ENCODE data around the gene PTCH2. TPM values are rescaled to one million over a fixed set of nuclear protein-coding genes. Genes with fewer than 3 reads are reported as not detected.

PTCH2 gene
- total and polyA plus RNA-seq, 2 donors (not counting 1 experiment from before 2014, with no cell fraction given): 1.3 to 1.7 TPM

DNA sequence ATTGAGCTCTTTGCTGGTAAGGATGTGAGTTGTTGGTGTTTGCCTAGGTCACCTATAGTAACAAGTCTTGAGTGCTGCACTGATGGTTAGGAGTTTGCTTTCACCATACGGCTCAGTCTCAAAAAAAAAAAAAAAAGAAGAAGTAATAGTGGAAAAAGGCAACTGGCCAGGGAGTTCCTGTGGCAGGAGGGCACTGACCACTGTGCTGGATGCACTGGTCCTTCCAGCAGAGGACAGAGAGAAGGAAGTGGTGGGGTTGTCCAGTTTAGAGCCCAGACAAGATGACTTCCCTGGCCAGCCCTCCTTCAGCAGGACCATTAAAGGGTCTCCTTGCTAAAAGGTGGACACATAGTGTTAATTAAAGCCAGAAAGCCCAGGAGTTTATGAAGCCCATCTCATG, 11.9 kb upstream of the PTCH2 start:
- H3K4me2 ChIP-seq (replicated peaks; ENCODE audit: low read depth, low read length, poor library complexity, severe bottlenecking): no peak overlapping the region
- intact Hi-C loops (cut with micrococcal nuclease): no loop called here
- no peak overlapping the region for H3K27ac ChIP-seq (ENCODE audit: low read length in 2 of 2)
- peaks cover 6 to 7% of the 10 kb centered on the region in 2 donors for H3K4me1 ChIP-seq (ENCODE audit: control insufficient read depth in 2 of 2, insufficient read depth in 2 of 2, low read length in 2 of 2)
- 86% methylated on average over 1 of the region's 1 CpG for WGBS (ENCODE audit: insufficient coverage)
- H3K9ac ChIP-seq (ENCODE audit: low read length): no peak overlapping the region
- no peak for DNase-seq
- peaks cover 8% of the 10 kb centered on the region for H3K4me1 Mint-ChIP-seq
- ChIA-PET POLR2A (no interaction called here), CTCF (no interaction called here)
- H3K27me3 Mint-ChIP-seq: no peaks in the 10 kb centered on the region
- H3K9me3 ChIP-seq (ENCODE audit: control extremely low read depth in 1 of 3, control insufficient read depth in 2 of 3, insufficient read depth in 1 of 3, low read length in 2 of 3): no peaks in the 10 kb centered on the region
- no peak for ATAC-seq (ENCODE audit: low read depth)
- no peak overlapping the region for H3K27ac Mint-ChIP-seq
- H3K9me3 Mint-ChIP-seq (ENCODE audit: insufficient read depth): no peaks in the 10 kb centered on the region
- TF ChIP-seq EZH2 (IDR thresholded peaks at IDR 0.05; ENCODE audit: borderline replicate concordance, insufficient read depth, low read depth, low read length, poor library complexity, severe bottlenecking) (no peak), CTCF (IDR thresholded peaks at IDR 0.05) (no peak)
- no peak overlapping the region for H2AFZ ChIP-seq (ENCODE audit: insufficient read depth, low read depth, low read length, poor library complexity, severe bottlenecking)
- H3K79me2 ChIP-seq (ENCODE audit: control insufficient read depth, insufficient read depth, low read length): no peaks in the 10 kb centered on the region
- no peak overlapping the region for H3K4me3 Mint-ChIP-seq
- no peaks in the 10 kb centered on the region for H4K20me1 ChIP-seq (ENCODE audit: control insufficient read depth, insufficient read depth, low read length, poor library complexity, severe bottlenecking)
- H3K36me3 ChIP-seq (replicated peaks in 1 of 2; ENCODE audit: control extremely low read depth in 1 of 2, control insufficient read depth in 1 of 2, extremely low read depth in 1 of 2, insufficient read depth in 2 of 2, low read length in 1 of 2): peaks cover 0 to 8% of the 10 kb centered on the region in 2 experiments
- H3K27me3 ChIP-seq (replicated peaks in 1 of 4; ENCODE audit: control extremely low read depth in 1 of 4, control insufficient read depth in 3 of 4, insufficient read depth in 4 of 4, low read length in 3 of 4): no peaks in the 10 kb centered on the region
- H3K4me3 ChIP-seq (ENCODE audit: control extremely low read depth in 1 of 5, extremely low read depth in 1 of 5, insufficient read depth in 1 of 5, low read depth in 2 of 5, low read length in 4 of 5): no peak overlapping the region

- no peak overlapping the region for H3K4me3 Mint-ChIP-seq
- ATAC-seq (ENCODE audit: low read depth) (no peak), DNase-seq (no peak)
- 100% methylated on average over 2 of the region's 6 CpGs for WGBS (ENCODE audit: insufficient coverage)
- no peak overlapping the region for H3K27ac Mint-ChIP-seq
- Histone ChIP-seq H3K79me2 (ENCODE audit: control insufficient read depth, insufficient read depth, low read length) (no peaks in the 10 kb centered on the region), H3K36me3 (replicated peaks in 1 of 2; ENCODE audit: control extremely low read depth in 1 of 2, control insufficient read depth in 1 of 2, extremely low read depth in 1 of 2, insufficient read depth in 2 of 2, low read length in 1 of 2) (peaks cover 0 to 12% of the 10 kb centered on the region in 2 experiments), H3K4me3 (ENCODE audit: control extremely low read depth in 1 of 5, extremely low read depth in 1 of 5, insufficient read depth in 1 of 5, low read depth in 2 of 5, low read length in 4 of 5) (no peak overlapping the region), H4K20me1 (ENCODE audit: control insufficient read depth, insufficient read depth, low read length, poor library complexity, severe bottlenecking) (no peaks in the 10 kb centered on the region), H2AFZ (ENCODE audit: insufficient read depth, low read depth, low read length, poor library complexity, severe bottlenecking) (no peak overlapping the region), H3K9ac (ENCODE audit: low read length) (no peak overlapping the region), H3K4me1 (ENCODE audit: control insufficient read depth in 2 of 2, insufficient read depth in 2 of 2, low read length in 2 of 2) (peaks cover 3% of the 10 kb centered on the region in 2 donors), H3K9me3 (ENCODE audit: control extremely low read depth in 1 of 3, control insufficient read depth in 2 of 3, insufficient read depth in 1 of 3, low read length in 2 of 3) (no peaks in the 10 kb centered on the region), H3K4me2 (replicated peaks; ENCODE audit: low read depth, low read length, poor library complexity, severe bottlenecking) (no peak overlapping the region), H3K27me3 (replicated peaks in 1 of 4; ENCODE audit: control extremely low read depth in 1 of 4, control insufficient read depth in 3 of 4, insufficient read depth in 4 of 4, low read length in 3 of 4) (no peaks in the 10 kb centered on the region), H3K27ac (ENCODE audit: low read length in 2 of 2) (no peak overlapping the region)
- POLR2A ChIA-PET: interaction anchor here (0.5 to 0.7 kb wide), 2 partner anchors 34 to 37 kb away, joined by 3 read pairs; no protein-coding TSS in a partner anchor
- intact Hi-C loops (cut with micrococcal nuclease): no loop called here
- CTCF ChIA-PET: interaction anchor here (1.0 kb wide), 1 partner anchor 53 kb away, joined by 3 read pairs; the partner anchor contains the start of gene PLK3
- H3K27me3 Mint-ChIP-seq: no peaks in the 10 kb centered on the region
- peaks cover 7% of the 10 kb centered on the region for H3K4me1 Mint-ChIP-seq
- TF ChIP-seq CTCF (IDR thresholded peaks at IDR 0.05): no peak
- no peaks in the 10 kb centered on the region for H3K9me3 Mint-ChIP-seq (ENCODE audit: insufficient read depth)
These were observed 10.1 kb upstream of the PTCH2 start for GRCh38 chr1:44853201-44853600.
